NCI-H1930 (cell line): ENCODE data around the gene NBPF1.
"Not testable (repeated sequence)": the region's sequence is repeated elsewhere in the genome, so short reads cannot be mapped to it uniquely, and the experiment has no call there.

ENCODE experiments used
- DNase-seq, 2 experiments: peaks; one replicate each; lab custom pipeline; 2025; lab: John Stamatoyannopoulos, UW

The NBPF1 gene

GRCh38 chr1:16605532-16606505, 7.5 kb downstream of the NBPF1 start:
- DNase-seq, result no peak

GRCh38 chr1:16605213-16605525, 8.2 kb downstream of the NBPF1 start:
- no peak for DNase-seq

DNA sequence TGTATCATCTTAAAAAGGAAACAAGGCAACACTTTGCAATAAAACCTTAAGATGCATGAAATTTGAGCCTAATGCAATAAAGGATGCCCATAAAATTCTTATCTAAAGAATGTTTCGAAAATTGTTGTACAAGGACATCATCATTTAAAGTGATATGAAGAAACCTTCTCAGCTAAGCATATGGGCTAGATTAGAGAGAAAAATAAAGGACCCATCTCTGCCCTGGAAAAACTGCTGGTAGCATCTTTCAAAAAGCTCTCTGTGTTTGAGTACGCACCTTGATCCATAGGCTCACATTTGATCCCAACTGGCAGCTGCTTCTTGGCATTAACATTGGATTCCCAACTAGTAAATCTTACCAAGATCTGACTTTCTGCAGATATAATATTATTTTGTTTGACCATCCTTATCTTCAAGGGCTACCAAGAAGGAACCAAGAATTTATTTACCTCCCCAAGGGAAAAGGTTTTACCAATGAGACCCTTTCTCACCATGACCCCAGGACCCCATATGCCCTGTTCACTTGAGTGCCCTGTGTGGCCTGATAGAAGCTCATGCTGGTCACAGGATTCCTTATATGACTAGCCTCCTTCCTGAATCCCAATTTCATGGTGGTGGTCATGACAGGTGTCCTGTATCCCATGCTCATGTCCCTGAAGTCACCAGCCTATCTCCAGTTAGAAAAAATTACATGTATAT, 8.7 kb downstream of the NBPF1 start:
- not testable (repeated sequence) for DNase-seq

DNA sequence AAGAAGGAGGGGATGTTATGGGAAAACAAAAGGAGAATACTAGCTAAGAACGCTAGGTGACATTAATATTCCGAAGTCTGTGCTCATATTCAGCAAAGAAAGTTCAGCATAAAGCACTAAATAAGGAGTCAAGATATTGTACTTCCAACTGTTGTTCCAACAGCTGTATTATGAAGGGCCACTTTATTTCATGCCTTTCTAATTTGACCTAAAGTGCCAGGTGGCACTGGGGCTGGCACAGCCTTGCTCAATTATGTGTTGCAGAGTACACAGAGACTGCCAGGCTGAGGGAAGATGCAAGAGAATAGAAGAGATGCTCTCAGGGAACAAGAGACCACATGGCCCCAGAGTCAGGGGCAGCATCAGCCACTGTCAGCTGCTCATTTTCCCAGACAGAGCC, 9.7 kb downstream of the NBPF1 start:
- DNase-seq, result not testable (repeated sequence)

GRCh38 chr1:16602336-16603011, 10.9 kb downstream of the NBPF1 start:
- not testable (repeated sequence) for DNase-seq

DNA sequence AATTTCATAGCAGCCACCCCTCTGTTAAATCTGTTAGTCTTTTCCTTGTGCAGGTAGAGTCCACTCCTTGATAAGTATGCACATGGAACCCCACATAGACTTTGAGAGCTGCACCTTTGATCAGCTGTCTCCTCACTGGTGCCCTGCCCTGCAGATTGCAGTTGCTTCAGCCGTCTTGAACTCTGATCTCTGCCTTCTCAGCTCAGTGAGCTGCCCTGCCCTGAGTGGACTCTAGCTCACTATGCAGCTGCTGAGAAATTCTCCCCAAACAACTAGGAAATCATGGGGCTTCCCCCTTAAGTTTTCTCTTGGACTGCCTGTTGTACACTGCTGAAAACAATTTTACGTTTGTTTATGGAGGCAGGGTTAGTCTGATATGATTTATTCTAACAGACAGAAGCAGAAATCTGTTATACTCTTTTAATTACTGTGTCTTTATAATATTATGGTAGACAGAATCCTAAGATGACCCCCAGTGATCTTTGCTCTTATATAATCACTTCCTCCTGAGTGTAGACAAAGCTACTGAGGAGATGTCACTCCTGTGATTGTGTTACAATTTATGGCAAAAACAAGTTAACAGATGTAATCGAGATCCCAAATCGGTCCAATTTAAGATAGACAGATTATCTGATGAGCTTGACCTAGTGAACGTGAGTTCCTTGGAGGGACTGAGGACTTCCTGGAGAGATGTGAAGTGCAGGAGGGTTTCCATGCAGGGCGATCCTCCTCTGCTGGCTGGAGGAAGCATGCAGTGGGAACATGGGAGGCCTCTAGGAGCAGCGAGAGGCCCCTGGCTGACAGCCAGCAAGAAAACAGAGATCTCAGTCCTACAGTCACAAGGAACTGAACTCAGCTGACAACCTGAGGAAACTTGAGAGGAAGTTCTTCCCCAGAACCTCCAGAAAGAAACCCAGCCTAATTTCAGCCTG, 12.2 kb downstream of the NBPF1 start:
- DNase-seq, result not testable (repeated sequence)

- not testable (repeated sequence) for DNase-seq
These were observed 14.0 kb downstream of the NBPF1 start for GRCh38 chr1:16599326-16599725.

DNA sequence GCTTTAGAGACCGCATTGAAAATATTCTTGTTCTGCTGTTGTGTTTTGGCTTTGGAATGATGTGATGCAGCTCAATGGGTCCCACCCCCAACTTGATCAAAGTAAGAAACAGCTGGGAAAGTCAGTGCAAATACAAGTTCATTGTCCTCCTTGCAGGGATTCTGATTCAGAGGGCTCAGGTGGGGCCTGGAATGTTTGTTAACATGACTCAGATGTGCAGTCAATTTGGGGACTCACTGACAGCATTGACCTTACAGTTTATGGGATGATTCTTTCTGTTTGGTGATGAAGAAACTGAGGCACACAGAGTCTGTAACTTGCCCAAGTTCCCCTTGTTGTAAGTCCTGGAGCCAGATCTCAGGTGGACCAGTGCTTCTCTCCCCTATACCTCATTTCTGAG, 18.1 kb downstream of the NBPF1 start:
- not testable (repeated sequence) for DNase-seq

DNA sequence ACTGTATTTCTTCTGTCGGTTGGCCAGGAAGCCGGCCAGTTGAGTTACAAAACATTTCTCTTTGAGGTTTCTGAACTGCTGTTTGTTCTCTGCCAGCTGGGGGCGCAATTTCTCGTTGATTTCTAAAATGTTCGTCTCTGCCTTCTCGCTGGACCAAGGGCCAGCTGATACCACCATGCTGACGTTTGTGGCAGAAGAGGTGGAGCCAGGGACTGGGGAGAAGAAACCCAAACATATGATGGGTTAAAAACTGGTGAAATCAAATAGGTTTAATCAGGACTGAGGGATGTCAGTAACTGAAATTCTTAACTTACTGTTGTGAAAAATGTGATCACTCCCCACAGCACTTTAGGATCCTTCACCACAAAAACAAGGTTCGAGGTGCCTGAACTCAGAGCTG, 21.5 kb downstream of the NBPF1 start:
- not testable (repeated sequence) for DNase-seq

GRCh38 chr1:16588081-16588480, 25.3 kb downstream of the NBPF1 start:
- not testable (repeated sequence) for DNase-seq

GRCh38 chr1:16587639-16588038, 25.7 kb downstream of the NBPF1 start:
- DNase-seq, result not testable (repeated sequence)

- DNase-seq, result not testable (repeated sequence)
These were observed 48.0 kb downstream of the NBPF1 start for GRCh38 chr1:16565324-16565723.

- not testable (repeated sequence) for DNase-seq
These were observed 52.3 kb downstream of the NBPF1 start for GRCh38 chr1:16561035-16561434.

DNA sequence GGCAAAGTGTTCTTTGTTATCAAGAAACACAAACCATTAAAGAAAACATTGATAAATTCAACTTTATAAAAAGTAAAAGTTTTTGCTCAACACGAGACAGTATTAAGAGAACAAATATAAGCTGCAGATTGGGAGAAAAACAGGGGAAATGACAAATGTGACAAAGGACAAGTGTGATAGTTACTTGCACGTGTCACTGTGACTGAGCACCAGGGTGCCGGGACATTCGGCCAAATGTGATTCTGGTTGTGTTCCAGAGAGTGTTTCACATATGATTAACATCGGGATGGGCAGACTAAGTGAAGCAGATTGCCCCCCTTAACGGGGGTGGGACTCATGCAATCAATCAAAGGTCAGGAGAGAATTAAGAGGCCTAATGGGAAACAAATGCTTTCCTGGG, 52.9 kb downstream of the NBPF1 start:
- DNase-seq, result not testable (repeated sequence)

DNA sequence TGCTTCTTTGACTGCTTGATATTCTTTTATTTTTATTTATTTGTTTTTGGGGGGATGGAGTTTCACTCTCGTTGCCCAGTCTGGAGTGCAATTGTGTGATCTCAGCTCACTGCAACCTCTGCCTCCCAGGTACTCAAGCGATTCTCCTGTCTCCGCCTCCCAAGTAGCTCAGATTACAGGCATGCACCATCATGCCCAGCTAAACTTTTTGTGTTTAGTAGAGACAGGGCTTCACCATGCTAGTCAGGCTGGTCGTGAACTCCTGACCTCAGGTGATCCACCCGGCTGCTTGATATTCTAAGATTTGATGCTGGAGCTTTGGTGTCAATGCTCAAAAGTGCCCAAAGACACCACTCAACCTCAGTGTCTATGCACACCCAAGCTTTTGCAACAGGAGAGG, 53.7 kb downstream of the NBPF1 start:
- not testable (repeated sequence) for DNase-seq

- not testable (repeated sequence) for DNase-seq
These were observed 56.3 kb downstream of the NBPF1 start for GRCh38 chr1:16557034-16557433.

GRCh38 chr1:16553244-16553643, 60.1 kb downstream of the NBPF1 start:
- DNase-seq, result not testable (repeated sequence)

DNA sequence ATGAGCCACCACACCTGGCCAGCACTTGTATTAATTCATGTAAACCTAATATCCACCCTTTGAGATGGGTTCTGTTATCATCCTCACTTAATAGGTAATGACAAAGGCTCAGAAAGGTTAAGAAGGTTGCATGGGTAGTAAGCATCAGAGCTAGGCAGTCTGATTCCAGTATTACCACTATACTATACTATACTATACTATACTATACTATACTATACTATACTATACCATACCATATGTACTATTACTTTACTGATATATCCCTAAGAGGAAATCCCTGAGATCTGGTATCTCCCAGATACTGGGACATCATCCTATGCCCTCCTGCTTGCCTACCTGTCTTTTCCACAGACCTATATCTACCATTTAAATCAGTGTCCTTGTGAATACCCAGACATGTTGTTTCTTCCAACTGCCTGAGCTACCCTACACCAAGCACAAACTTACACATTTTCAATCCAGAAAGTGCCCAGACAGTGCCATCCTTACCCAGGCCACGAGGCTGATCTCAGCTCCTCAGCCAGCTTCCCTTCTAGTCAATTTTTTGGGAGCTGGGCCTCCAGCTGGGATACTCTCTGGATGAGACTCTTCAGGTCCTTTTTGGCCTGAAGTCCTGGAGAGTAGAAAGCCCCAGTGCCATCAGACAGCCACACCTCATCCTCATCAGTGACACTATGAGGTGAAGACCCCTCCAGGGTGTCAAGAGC, 63.0 kb downstream of the NBPF1 start:
- not testable (repeated sequence) for DNase-seq

DNA sequence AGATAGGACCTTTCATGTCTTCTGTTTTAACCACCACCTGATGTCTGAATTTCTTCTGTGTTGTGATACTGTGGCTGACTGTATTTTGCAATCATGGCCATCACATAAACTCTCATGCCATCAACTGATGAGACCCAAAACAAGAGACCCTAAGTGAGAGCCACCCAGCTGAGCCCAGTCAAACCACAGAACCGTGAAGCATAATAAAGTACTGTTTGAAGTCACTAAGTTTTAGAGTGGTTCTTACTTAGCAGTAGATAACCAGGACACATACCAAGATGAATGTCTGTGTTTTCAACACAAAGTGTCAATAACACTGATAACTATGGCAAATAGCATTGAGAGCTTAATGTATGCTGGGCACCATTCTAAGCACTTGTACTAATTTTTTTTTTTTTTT, 63.8 kb downstream of the NBPF1 start:
- DNase-seq, result not testable (repeated sequence)

DNA sequence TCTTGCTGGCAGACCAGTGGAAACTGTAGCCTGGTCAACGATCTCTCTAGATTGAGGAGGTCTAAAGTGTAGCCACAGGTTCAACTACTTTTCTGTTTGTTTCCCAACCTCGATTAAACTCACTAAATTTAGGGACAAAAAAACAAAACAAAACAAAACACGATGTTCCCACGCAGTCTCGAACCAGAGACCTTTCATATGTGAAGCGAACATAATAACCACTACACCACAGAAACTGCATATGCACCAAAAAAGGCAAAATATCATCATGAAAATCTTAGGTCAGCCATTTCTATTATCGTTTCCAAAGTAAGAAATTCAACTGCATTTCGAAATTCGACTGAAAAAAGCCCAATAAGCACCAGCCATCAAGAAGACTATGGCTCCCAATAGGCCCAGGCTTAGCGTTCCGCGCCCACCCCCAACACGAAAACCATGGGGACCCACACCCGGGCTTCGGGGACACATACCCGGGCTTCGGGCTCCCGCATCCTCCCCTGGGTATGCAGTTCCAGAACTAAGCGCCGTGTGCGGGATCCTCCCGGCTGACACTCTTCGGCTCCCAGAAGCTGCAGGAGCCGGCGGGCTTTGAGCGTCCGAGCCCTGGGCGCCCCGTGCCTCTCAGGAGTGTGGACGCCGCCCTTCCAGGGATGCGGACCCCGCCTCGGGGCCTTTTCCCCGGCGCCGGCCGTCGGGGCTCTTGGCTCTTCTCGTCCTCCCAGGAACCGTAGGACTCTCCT, 65.7 kb downstream of the NBPF1 start:
- not testable (repeated sequence) for DNase-seq
